ENCODE results near the gene PDSS2. TPM values are rescaled to one million over a fixed set of nuclear protein-coding genes. Genes with fewer than 3 reads are reported as not detected.

Gene PDSS2
- total and polyA plus RNA-seq, 10 donors, result 4.3 to 16.6 (median 11.7) TPM

DNA sequence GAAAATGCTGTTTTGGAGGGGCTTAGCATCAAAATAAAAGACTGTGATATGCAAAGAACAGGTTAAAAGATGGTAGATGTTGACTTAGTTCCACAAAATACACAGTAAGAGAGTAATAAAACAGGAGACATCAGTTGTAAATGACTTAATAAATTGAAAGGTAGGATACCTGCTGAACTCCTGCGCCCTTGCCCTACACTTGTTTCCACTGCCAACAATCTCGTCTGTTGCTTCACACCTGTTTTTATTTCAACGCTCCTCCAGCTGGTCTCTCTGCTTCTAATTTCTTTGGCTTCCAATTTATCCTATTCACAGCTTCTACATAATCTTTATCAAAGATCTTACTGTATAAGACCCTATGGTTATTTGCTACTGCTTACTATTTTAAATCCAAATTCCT lies 228.1 kb downstream of the PDSS2 start:
- intact Hi-C loops (cut with DNase I; ENCODE audit: low total_unique reads), result no loop called here
- no peak overlapping the region for H3K27ac ChIP-seq
- DNase-seq, result no peak
- H3K36me3 ChIP-seq, result peaks cover 0 to 29% (median 4%) of the 10 kb centered on the region in 6 donors
- H3K4me1 ChIP-seq, result no peaks in the 10 kb centered on the region
- no peak overlapping the region for H3K4me3 ChIP-seq
- H3K27me3 ChIP-seq (replicated peaks in 1 of 7), result no peaks in the 10 kb centered on the region
- peaks cover 0 to 14% (median 9%) of the 10 kb centered on the region in 8 donors for H3K9me3 ChIP-seq
- TF ChIP-seq POLR2AphosphoS5 (IDR thresholded peaks at IDR 0.05), result no peak
- TF ChIP-seq POLR2A (IDR thresholded peaks at IDR 0.05), result no peak
- 89 to 97% (median 95%) methylated on average over 3 of the region's 3 CpGs for WGBS, 5 donors

- Histone ChIP-seq H3K36me3 (peaks cover 0 to 23% (median 0%) of the 10 kb centered on the region in 6 donors), H3K9me3 (peaks cover 0 to 6% (median 3%) of the 10 kb centered on the region in 8 donors), H3K4me1 (no peaks in the 10 kb centered on the region), H3K27me3 (replicated peaks in 1 of 7) (no peaks in the 10 kb centered on the region), H3K27ac (no peak overlapping the region), H3K4me3 (no peak overlapping the region)
- intact Hi-C loops (cut with DNase I; ENCODE audit: low total_unique reads), result no loop called here
- 86 to 97% (median 92%) methylated on average over 1 of the region's 1 CpG for WGBS, 5 donors
- no peak for TF ChIP-seq POLR2AphosphoS5 (IDR thresholded peaks at IDR 0.05)
- TF ChIP-seq POLR2A (IDR thresholded peaks at IDR 0.05), result no peak
- TF ChIP-seq, protein P1, sequence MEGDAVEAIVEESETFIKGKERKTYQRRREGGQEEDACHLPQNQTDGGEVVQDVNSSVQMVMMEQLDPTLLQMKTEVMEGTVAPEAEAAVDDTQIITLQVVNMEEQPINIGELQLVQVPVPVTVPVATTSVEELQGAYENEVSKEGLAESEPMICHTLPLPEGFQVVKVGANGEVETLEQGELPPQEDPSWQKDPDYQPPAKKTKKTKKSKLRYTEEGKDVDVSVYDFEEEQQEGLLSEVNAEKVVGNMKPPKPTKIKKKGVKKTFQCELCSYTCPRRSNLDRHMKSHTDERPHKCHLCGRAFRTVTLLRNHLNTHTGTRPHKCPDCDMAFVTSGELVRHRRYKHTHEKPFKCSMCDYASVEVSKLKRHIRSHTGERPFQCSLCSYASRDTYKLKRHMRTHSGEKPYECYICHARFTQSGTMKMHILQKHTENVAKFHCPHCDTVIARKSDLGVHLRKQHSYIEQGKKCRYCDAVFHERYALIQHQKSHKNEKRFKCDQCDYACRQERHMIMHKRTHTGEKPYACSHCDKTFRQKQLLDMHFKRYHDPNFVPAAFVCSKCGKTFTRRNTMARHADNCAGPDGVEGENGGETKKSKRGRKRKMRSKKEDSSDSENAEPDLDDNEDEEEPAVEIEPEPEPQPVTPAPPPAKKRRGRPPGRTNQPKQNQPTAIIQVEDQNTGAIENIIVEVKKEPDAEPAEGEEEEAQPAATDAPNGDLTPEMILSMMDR (IDR thresholded peaks at IDR 0.05 in 8 of 11, conservative IDR thresholded peaks at IDR 0.05 in 3 of 11), result no peak
- DNase-seq, result no peak
Observed at GRCh38 chr6:107230448-107230847, 228.9 kb downstream of the PDSS2 start.

- no peak overlapping the region for H3K4me3 ChIP-seq
- no peak overlapping the region for H3K27ac ChIP-seq
- H3K9me3 ChIP-seq, result peaks cover 0 to 2% (median 0%) of the 10 kb centered on the region in 8 donors
- H3K36me3 ChIP-seq, result peaks cover 0 to 21% (median 0%) of the 10 kb centered on the region in 6 donors
- H3K27me3 ChIP-seq (replicated peaks in 1 of 7), result no peaks in the 10 kb centered on the region
- 79 to 92% (median 83%) methylated on average over 2 of the region's 2 CpGs for WGBS, 5 donors
- TF ChIP-seq, protein P1 (IDR thresholded peaks at IDR 0.05 in 8 of 11, conservative IDR thresholded peaks at IDR 0.05 in 3 of 11), result no peak
- no peak for TF ChIP-seq POLR2A (IDR thresholded peaks at IDR 0.05)
- TF ChIP-seq POLR2AphosphoS5 (IDR thresholded peaks at IDR 0.05), result no peak
- H3K4me1 ChIP-seq, result no peaks in the 10 kb centered on the region
- no peak for DNase-seq
- intact Hi-C loops (cut with DNase I; ENCODE audit: low total_unique reads), result no loop called here
Observed at GRCh38 chr6:107230024-107230423, 229.3 kb downstream of the PDSS2 start.

GRCh38 chr6:107228754-107229153 lies 230.6 kb downstream of the PDSS2 start:
- no peaks in the 10 kb centered on the region for H3K9me3 ChIP-seq
- no peak overlapping the region for H3K4me3 ChIP-seq
- no peak for DNase-seq
- no peaks in the 10 kb centered on the region for H3K4me1 ChIP-seq
- H3K36me3 ChIP-seq, result peaks cover 0 to 19% (median 0%) of the 10 kb centered on the region in 6 donors
- H3K27ac ChIP-seq, result no peak overlapping the region
- no peaks in the 10 kb centered on the region for H3K27me3 ChIP-seq (replicated peaks in 1 of 7)
- WGBS, 5 donors, result 80 to 97% (median 92%) methylated on average over 1 of the region's 1 CpG
- intact Hi-C loops (cut with DNase I; ENCODE audit: low total_unique reads), result no loop called here
- TF ChIP-seq, protein P1 (IDR thresholded peaks at IDR 0.05 in 8 of 11, conservative IDR thresholded peaks at IDR 0.05 in 3 of 11), result no peak
- TF ChIP-seq POLR2A (IDR thresholded peaks at IDR 0.05) (no peak), POLR2AphosphoS5 (IDR thresholded peaks at IDR 0.05) (no peak)

DNA sequence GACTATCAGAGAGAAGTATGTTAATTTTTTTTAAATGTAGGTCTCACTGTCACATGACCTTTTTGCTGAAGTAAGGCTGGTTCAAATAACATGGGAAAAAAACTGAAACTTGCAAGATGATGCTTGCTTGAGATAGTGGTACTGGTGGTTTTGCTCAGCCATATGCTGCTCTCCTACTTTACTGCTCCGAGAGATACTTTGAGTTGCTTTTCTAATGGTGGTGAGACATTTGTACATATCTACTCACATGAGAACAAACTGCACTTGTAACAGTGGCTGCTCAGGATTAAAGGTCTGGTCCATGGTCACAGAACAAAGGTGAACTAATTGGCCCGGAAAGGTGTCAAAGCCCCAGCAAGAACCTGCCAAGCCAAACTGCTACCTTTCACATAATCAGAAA lies 237.8 kb downstream of the PDSS2 start:
- intact Hi-C loops (cut with DNase I; ENCODE audit: low total_unique reads), result no loop called here
- TF ChIP-seq POLR2A (IDR thresholded peaks at IDR 0.05) (no peak), POLR2AphosphoS5 (IDR thresholded peaks at IDR 0.05) (no peak)
- TF ChIP-seq, protein P1 (IDR thresholded peaks at IDR 0.05 in 8 of 11, conservative IDR thresholded peaks at IDR 0.05 in 3 of 11), result no peak
- WGBS, 5 donors, result 87 to 95% (median 93%) methylated on average over 2 of the region's 2 CpGs
- Histone ChIP-seq H3K9me3 (no peaks in the 10 kb centered on the region), H3K4me3 (no peak overlapping the region), H3K27ac (no peak overlapping the region), H3K36me3 (no peaks in the 10 kb centered on the region), H3K4me1 (no peaks in the 10 kb centered on the region), H3K27me3 (replicated peaks in 1 of 7) (no peaks in the 10 kb centered on the region)
- no peak for DNase-seq
